OCI-LY1 (cell line): ENCODE measurements around the gene OVOL1.

Source experiments
- EZH2 ChIP-seq: fragments of 200-600 bp; sonication (generic), shearing (Covaris generic); IDR thresholded peaks from 2 replicates; pipeline ENCODE4 v1.8.0; 2017; ENCODE audit warnings: borderline replicate concordance, mixed run types, mild to moderate bottlenecking, antibody characterized with exemption, low read length, moderate library complexity, mixed read lengths
- TF ChIP-seq, protein P1 (sequence below): fragments of 200-600 bp; sonication (generic), shearing (Covaris generic); IDR thresholded peaks from 2 replicates; pipeline ENCODE4 v1.5.1; 2017; ENCODE audit warnings: mild to moderate bottlenecking, antibody characterized with exemption, low read length, moderate library complexity, mixed read lengths

GRCh38 chr11:65803797-65804492 lies 17.1 kb downstream of the OVOL1 start:
- TF ChIP-seq, protein P1, sequence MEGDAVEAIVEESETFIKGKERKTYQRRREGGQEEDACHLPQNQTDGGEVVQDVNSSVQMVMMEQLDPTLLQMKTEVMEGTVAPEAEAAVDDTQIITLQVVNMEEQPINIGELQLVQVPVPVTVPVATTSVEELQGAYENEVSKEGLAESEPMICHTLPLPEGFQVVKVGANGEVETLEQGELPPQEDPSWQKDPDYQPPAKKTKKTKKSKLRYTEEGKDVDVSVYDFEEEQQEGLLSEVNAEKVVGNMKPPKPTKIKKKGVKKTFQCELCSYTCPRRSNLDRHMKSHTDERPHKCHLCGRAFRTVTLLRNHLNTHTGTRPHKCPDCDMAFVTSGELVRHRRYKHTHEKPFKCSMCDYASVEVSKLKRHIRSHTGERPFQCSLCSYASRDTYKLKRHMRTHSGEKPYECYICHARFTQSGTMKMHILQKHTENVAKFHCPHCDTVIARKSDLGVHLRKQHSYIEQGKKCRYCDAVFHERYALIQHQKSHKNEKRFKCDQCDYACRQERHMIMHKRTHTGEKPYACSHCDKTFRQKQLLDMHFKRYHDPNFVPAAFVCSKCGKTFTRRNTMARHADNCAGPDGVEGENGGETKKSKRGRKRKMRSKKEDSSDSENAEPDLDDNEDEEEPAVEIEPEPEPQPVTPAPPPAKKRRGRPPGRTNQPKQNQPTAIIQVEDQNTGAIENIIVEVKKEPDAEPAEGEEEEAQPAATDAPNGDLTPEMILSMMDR, result no peak
- TF ChIP-seq EZH2, result no peak
